Umbilical cord (tissue), 2 donors: ENCODE measurements around the gene COQ7. TPM values are rescaled to one million over a fixed set of nuclear protein-coding genes. Genes with fewer than 3 reads are reported as not detected.

Experiments
- DNase-seq: peaks from one replicate; pipeline ENCODE4 v3.0.0-alpha.2; 2015; ENCODE audit warnings: low spot score
- total RNA-seq: library from RNA; depleted of rRNA; stranded (reverse); fragments of >200 nt; gene quantifications from one replicate; pipeline ENCODE4 v1.2.3, GENCODE V29; 2014; ENCODE audit warnings: low replicate concordance; ENCODE audit not compliant: insufficient read depth

Gene COQ7
- total RNA-seq = 33.9 TPM

GRCh38 chr16:19067349-19068236, at the start of gene COQ7:
TSS of gene COQ7 (plus strand) at chr16:19067614. CDS start at chr16:19067665, 51 bp downstream.
- DNase-seq = peak; percentile 100

- DNase-seq = no peak
Observed at GRCh38 chr16:19020689-19021088, 46.7 kb upstream of the COQ7 start.

- no peak for DNase-seq
Observed at GRCh38 chr16:19021747-19022146, 45.7 kb upstream of the COQ7 start.

- DNase-seq = no peak
Observed at GRCh38 chr16:19027416-19027815, 40.0 kb upstream of the COQ7 start.

- DNase-seq = no peak
Observed at GRCh38 chr16:19029980-19030379, 37.4 kb upstream of the COQ7 start.

GRCh38 chr16:19031738-19032137, 35.7 kb upstream of the COQ7 start:
- DNase-seq = no peak

GRCh38 chr16:19033761-19034160, 33.7 kb upstream of the COQ7 start:
- no peak for DNase-seq

- no peak for DNase-seq
Observed at GRCh38 chr16:19040400-19040799, 27.0 kb upstream of the COQ7 start.

- no peak for DNase-seq
Observed at GRCh38 chr16:19044769-19045168, 22.6 kb upstream of the COQ7 start.

- DNase-seq = no peak
Observed at GRCh38 chr16:19046062-19046461, 21.4 kb upstream of the COQ7 start.

- DNase-seq = no peak
Observed at GRCh38 chr16:19062706-19063105, 4.7 kb upstream of the COQ7 start.

GRCh38 chr16:19066988-19067348, 446 bp upstream of the COQ7 start:
- DNase-seq = no peak

GRCh38 chr16:19068237-19068815, 912 bp downstream of the COQ7 start:
- DNase-seq = no peak

GRCh38 chr16:19071811-19072777, 4.7 kb downstream of the COQ7 start:
- DNase-seq = peak; percentile 42

- no peak for DNase-seq
Observed at GRCh38 chr16:19073344-19073743, 5.9 kb downstream of the COQ7 start.

- no peak for DNase-seq
Observed at GRCh38 chr16:19073863-19074262, 6.4 kb downstream of the COQ7 start.

GRCh38 chr16:19075511-19075910, 8.1 kb downstream of the COQ7 start:
- no peak for DNase-seq

GRCh38 chr16:19077879-19078278, 10.5 kb downstream of the COQ7 start:
- DNase-seq = no peak

GRCh38 chr16:19083670-19084069, 16.3 kb downstream of the COQ7 start:
- no peak for DNase-seq

GRCh38 chr16:19084139-19084538, 16.7 kb downstream of the COQ7 start:
- DNase-seq = no peak

- DNase-seq = no peak
Observed at GRCh38 chr16:19084879-19085278, 17.5 kb downstream of the COQ7 start.

- peak; percentile 35 for DNase-seq
Observed at GRCh38 chr16:19085679-19086200, 18.3 kb downstream of the COQ7 start.
